HG02588 (cell line): ENCODE data around the gene LEMD2.
A peak's percentile ranks its signal among the peaks of the same experiment; 100 is the strongest.
"Not testable (repeated sequence)": the region's sequence is repeated elsewhere in the genome, so short reads cannot be mapped to it uniquely, and the experiment has no call there.

Source experiments
- ATAC-seq: cut with Tn5 transposase; IDR thresholded peaks from one replicate; pipeline ENCODE4 v1.9.1; 2021; ENCODE audit warnings: mild to moderate bottlenecking, moderate library complexity; ENCODE audit not compliant: unreplicated experiment

LEMD2 gene

DNA sequence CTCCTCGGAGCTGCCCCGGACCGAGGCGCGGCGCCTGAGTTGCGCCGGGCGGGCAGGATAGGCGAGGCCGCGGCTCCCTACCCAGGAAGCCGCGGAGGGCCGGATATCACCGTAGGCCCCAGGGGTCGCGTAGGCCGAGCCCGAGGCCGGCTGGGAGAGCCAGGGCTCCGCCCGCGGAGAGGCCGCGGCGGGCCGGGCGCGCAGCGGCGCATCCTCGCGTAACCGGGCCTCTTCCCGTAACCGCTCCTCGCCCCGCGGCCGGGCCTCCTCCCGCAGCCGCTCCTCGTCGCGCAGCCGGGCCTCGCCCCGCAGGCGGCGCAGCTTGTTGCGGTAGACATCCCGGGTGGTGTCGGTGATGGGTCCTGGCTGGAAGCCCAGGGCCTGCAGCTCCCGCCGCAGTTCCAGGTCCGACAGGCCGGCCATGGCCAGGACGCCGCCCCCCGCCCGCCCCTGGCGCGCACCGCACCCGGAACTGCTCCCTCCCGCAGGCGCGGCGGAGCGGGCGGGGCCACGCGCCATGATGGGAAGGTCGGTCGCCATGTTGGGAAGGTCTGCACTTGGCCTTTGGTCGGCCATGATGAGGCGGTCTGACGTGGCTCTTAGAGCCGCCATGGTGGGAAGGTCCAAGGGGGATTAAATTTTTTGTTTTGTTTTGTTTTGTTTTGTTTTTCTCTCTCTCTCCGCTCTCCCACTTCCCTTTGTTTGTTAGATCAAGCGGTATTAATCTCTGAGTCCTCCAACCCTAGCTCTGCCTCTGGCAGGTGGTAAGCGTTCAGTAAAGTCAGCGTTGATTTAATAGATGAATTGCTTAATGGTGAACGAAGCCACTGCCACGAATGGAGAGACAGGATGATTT, at the start of gene LEMD2:
TSS of gene LEMD2 (minus strand) at position 437 of the 856 bp plus-strand sequence. CDS start at position 423, 14 bp downstream.
- ATAC-seq, result peak; percentile 84

DNA sequence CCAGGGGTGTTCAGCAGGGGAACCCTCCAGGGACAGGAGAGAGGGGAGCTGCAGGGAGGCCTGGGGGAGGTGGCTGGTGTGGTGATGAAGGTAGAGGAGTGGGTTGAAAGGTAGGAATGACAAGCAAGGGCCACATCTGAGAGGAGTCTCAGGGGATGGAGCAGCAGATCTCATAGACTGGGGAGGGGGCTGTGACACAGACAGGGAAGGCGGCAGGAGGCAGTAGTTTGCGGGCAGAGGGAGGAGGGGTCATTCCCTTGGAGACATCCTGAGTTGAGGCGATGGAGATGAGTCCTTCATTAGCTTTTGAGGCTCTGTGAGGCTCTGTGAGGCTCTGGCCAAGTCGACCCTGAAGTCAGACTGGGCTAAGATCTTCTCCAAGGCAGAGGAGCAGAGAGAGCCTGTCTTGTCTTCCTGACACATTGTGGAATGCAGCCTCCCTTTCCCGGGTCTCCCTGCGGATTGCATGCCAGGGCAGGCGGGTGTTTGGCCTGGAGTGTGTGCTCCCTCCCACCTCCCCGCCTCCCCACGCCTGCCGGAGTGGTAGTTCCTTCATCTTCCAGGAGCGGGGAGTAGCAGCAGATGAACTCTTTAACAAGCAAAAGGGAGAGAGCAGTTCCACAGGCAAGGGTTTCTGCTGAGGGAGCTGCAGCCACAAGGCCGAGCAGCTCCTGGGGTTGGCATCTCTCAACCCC, 49.2 kb upstream of the LEMD2 start:
- no peak for ATAC-seq

DNA sequence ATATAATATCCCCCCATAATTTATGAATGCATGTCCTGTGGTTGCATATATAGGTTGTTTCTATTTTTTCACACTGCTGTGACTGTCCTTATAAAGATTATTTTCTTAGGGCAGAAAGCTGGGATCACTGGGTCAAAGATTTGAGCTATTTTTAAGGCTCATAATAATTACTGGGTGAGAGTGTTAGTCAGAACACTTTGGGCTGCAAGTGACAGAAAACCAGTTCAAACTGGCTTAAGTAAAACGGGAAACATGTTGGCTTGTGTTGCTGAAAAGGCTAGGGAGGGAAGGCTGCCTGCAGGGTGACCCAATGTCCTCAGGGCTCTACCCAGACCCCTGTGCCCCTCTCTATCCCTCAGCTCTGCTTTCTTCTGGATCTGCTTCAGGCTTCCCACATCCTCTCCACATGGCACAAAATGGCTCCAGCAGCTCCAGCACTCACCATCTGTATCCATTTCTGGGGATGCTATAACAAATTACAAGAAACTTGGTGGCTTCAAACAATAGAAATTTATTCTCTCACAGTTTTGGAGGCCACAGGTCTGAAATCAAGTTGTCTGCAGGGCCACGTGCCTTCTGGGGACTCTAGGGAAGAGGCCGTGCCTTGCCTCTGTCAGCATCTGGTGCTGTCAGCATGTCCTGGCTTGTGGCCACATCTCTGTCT, 48.0 kb upstream of the LEMD2 start:
- no peak for ATAC-seq

DNA sequence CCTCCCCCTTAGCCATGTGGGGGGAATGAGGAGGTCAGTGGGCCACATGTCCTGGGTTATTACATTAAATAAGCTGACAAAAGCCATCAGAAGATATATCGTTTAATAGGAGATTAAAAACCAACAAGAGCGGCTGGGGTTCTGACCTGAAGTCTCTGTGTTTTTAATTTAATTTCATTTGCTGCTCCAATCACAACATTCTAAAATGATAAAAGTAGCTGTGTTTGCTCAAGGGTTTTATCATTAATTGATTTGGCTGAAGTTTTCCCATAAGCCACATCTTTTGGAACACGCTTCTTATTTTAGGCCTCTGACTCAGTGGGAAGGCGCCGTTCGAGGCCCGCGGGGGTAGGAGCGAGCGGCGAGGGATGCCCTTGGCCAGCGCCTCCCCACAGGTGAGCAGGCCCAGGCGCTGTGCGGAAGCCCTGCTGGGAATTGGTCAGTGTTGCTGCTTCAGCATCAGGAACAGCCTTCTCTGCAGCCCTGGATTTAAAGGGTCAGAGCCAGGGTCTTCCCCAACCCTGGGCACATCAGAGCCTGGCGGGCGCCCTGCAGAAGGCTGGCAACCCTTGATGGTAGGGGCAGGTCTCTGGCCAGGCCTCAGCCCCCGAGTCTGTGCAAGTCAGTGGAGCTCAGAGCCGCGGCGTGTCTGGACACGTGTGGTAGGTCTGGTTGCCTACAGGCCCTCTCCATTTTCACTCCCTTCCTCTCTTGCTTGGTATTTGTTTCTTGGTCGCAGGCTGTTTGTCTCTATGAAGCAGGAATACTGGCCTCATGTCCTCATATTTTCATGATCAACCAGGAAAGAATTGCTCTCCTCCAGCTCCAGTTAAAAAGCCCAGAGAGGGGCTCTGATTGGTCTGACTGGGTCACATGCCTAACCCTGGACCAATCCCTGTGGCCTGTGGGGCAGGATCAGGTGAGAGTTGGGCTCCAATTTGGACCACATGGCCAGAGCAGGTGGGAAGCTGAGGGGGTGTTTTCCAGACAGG, 45.8 kb upstream of the LEMD2 start:
- ATAC-seq, result no peak

DNA sequence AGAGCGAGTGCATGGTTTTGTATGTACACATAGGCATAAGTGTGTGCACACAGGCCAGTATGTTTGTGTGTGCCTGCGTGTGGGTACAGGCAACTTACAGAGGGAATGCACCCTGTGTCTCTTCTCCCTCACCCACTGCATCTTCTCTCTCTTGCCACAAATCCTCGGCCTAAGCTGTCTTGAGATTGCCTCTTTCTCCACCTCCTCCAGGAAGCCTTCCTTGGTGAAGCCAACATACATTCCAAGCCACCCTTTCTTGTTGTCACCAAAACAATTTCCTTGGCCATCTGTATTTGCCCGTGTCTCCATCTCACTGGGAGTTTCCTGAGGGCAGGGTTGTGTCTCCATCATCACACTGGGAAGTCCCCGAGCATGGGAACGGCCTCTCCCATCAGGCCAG, 44.7 kb upstream of the LEMD2 start:
- ATAC-seq, result no peak

DNA sequence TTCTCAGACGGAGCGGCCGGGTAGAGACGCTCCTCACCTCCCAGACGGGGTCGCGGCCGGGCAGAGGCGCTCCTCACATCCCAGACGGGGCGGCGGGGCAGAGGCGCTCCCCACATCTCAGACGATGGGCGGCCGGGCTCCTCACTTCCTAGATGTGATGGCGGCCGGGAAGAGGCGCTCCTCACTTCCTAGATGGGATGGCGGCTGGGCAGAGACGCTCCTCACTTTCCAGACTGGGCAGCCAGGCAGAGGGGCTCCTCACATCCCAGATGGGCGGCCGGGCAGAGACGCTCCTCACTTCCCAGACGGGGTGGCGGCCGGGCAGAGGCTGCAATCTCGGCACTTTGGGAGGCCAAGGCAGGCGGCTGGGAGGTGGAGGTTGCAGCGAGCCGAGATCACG, 43.9 kb upstream of the LEMD2 start:
- not testable (repeated sequence) for ATAC-seq

DNA sequence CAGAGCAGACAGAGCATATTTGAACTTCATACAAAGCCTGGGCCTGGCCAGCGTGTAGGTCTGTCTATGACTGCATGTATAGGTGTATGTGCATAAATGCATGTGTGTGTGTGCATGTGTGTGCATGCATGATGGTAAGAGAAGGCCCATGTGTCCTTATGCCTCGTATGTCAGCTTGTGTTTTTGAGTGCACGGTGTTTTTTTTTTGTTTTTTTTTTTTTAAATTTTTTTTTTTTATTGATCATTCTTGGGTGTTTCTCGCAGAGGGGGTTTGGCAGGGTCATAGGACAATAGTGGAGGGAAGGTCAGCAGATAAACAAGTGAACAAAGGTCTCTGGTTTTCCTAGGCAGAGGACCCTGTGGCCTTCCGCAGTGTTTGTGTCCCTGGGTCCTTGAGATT, 42.8 kb upstream of the LEMD2 start:
- ATAC-seq, result not testable (repeated sequence)

DNA sequence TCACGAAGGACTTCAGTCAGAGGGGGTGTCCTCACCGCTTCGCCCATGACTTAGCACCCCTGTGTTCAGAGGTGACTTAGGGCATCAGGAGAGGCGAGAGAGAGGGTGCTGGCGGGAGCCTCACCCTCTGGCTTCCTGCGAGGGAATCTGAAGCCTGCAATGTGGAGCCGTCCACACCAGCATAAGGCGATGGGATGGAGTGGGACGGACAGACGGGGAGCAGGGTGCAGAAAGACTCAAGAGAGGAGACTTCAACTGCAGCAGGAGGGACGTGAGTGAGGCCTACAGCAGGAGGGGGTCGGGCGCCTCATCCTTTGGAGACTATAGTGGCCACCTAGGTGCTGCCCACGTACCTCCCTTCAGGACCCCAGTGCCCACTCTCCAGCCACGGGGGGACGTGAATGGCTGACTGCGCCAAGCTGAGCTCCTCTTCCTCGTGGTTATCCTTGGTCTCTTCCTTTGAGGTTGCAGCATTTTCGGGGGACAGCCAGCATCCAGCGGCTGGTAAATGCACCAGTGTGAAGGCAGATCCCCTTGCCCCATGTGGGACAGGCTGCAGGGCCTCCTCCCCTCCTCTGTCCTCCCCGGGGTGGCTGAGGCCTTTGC, 41.8 kb upstream of the LEMD2 start:
- ATAC-seq, result no peak

DNA sequence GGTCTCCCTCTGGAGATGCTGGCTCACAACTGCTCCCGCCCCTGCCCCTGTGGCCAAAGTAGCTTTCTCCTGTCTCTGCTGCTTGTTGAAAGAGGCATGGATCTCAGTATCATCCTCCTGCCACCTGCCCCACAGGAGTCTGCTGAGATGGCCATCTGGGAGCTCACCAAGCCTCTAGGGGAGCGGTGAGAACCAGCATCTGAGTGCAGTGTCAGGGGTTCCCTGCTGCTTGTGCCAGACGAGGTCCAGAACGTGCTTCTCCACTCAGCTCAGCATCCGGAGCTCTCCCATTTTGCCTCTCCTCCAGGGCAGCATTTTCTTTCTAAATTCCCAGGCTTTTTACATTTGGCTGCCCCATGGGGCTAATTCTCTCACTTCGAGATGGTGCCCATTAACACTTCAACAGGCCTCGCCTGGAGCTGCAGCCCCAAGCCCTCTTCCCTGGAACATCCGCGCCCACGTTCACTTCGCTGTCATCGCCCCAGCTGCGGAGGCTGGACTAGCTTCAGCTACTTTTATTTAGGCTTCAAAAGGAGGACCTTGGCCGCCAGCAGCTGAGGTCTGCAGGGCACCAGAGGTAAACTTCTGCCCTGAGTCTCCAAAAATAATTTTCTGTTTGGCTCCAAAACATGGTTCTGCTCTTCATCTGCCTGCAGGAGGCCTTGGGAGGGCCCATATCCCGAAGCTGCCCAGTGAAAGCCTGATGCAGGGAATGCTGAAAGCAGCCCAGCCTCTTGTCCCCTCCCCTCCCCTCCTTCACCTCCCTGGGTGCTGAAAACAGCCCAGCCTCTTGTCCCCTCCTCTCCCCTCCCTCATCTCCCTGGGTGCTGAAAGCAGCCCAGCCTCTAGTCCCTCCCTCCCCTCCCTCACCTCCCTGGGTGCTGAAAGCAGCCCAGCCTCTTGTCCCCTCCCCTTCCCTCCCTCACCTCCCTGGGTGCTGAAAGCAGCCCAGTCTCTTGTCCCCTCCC, 40.1 kb upstream of the LEMD2 start:
- ATAC-seq, result no peak

DNA sequence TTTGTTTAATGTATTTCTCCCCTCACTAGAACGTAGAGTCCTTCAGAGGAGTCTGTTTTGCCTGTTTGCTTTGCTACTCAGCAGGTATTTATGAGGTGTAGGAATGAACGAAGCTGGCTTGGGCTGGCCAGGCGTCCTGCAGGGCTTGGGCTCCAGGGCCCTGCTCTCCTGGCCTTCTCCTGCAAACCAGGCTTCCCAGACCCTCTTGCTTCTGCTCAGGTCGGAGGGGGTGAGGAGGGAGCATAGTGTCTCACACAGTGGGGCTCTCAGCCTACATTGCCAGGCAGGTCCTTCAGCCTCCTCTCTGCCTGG, 39.5 kb upstream of the LEMD2 start:
- ATAC-seq, result no peak

DNA sequence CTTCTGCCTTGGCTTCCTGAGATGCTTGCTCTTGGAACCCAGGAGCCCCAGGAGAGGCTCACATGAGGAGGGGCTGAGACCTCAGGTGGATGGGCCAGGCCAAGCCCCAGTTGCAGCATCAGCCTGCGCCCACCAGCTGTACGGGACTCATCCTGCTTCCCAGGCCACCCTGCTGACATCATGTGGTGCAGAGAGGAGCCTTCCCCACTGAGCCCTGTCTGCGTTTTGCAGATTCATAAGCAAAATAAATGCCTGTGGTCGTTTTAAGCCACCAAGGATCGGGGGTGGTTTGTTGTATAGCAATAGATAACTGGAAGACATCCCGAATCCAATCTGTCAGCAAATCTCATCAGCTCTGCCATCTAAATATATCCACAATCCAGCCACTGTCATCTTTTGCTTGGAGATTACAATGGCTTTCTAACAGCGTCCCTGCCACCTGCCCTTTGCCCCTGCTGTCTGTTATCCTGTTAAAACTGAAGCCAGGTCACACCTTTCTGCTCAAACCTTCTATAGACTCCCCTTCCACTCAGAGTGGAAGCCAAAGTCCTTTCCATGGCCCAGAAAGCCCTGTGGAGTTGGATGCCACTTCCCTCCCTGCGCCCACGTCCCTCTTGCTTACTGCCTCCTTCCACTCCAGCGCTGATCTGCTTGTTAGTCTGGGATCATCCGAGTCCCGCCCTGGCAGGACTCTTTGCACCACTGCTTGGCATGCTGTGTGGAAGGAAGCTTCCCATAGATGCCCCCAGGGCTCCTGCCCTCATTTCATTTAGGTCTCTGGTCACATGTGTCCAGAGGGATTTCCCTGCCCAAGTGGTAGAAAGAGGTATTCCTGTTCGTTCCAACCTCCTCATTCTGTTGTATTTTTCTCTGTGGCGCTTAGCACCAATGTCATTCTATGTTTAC, 38.9 kb upstream of the LEMD2 start:
- no peak for ATAC-seq

DNA sequence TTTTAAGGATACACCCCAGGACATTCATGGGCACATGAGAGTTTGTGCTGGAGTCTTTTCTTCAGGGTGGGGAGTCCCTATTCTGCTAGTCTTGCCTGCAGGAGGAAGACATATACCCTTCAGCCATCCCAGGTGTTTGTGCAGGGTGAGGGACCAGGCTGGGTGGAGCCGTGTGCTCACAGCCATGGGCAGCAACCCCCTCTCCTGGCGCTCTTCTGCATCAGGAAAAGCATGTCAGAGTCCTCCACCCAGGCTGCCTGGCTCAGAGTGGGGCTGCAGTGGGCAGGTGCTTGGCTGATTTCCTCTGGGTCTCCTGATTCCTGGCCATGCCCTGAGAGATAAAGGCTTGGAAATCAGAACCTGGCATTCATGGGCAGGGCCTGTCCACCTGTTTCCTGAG, 37.6 kb upstream of the LEMD2 start:
- no peak for ATAC-seq

DNA sequence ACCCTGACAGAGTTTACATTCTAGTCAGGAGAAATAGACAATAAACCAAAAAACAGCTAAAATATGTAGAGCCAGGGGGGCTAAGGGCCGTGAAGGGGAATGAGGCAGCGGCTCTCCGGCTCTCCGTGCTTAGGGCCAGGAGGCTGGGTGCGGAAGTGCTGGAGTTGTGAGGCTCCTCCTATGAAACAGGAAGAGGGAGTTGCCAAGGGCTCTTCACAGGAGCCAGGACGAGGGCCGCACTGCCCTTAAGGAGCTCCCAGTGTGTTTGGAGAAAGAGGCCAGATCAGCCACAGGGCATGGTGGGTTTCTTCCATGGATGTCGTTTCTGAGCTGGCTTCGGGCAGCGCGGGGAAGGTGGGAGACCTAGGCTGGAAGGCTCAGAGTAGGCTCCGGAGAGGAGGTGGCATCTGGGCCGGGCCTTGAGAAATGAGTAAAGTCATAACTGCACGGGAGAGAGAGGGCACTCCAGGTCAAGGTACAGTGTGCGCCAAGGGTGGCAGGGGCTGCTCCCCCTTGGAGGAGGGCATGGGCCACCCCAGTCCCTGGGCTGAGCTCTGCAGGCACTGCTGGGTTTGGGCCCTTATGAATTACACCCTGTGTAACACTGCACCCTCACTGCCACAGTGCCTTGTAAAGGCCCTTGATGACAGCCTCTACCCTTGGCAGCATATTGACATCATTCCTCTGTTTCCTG, 35.7 kb upstream of the LEMD2 start:
- no peak for ATAC-seq

DNA sequence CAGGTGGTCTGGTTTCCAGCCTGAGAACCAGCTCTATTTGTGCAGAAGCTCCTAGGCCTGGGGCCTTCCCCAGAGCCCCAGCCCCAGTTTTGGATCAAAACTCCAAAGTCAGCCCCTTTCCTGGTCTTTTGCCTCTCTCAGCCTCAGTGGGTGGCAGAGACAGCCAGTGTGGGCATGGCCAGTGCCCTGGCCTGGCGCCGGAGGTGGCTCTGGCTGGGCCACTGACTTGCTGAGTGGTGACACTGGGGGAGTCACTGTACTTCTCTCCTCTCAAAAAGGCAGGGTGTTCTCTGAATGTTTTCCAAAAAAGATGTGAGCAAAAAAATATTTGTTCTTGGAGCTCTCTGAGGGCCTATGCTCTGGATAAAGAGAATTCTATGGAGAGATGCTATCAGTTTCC, 34.9 kb upstream of the LEMD2 start:
- ATAC-seq, result no peak

DNA sequence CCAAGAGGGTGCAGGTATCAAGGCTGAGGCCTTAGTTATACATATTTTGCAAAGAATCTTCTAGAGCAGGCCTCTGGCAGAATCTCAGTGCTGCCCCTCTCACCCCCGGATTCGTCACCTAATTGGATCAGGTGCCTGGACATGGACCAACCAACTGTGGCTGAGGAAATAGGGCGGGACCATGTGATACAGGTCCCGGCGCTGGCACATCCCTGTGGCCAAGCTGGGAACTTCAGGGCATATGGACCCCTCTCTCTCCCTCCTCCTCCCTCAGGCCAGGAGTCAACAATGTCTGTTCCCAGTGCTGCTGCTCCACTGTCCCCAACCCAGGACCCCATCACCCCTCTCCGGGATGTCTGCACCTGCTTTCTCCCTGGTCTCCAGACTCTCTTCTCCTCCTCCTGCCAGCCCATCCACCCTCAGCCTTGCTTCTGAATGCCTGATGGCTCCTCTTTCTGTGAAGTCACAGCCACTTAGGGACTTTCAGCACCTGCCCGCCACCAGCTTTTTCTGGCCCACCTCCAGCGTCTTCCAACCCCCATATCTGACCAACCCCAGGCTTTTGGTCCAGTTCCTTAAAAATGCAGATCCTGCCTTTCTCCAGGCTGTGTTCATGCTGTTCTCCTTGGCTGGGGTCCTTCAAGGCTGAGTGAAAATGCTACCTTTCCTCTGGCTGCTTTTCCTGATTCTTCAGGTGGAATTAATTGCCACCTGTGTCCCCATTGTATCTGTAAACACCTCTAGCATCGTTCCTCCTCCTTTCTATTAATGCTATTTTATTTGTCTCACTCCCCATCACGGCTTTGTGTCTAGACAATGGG, 33.9 kb upstream of the LEMD2 start:
- no peak for ATAC-seq

DNA sequence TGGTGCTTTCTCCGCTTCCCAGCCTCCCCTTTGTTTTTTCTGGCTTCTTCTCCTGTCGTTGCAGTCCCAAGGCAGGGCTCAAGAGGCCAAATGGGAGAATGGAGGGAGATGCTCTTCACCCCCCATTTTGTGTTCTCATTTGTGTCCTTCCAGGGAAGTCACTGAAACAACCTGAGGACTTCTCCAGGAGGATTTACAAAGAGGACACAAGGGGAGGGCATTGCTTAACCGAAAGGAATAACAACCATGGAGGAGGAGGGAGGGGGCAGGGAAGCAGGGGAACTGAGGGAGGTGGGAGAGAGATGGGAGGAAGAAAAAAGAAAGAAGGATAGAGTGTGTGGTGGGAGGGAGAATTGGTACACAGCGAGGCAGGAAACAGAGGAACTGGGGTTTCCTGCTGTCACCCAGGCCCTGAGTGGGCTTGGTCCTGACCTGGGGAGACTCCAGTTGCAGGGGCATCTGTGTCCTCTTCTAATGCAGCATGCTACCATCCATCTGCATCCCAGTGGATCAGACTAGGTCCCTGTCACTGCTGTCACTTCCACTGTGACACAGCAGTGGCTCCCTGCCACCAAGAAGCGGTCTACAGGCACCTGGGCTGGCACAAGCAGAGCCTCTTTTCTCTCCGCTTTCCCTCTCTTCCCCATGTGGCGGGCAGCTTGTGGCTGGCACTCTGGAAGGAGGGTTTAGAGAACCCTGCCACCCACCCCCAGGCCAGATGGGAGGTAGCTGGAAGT, 32.0 kb upstream of the LEMD2 start:
- ATAC-seq, result no peak
